HepG2 (cell line): ENCODE measurements around the gene OBSL1. TPM values are rescaled to one million over a fixed set of nuclear protein-coding genes. Genes with fewer than 3 reads are reported as not detected.

ENCODE experiments used
- AGO1 ChIP-seq: fragments of 200-400 bp; formaldehyde crosslinking; IDR thresholded peaks from 2 replicates; pipeline ENCODE4 v1.6.1; 2017; ENCODE audit warnings: mild to moderate bottlenecking, low read depth, low read length, moderate library complexity; ENCODE audit not compliant: poor library complexity, severe bottlenecking
- BRD4 ChIP-seq: sonication (generic); formaldehyde crosslinking; IDR thresholded peaks from 2 replicates; pipeline ENCODE4 v1.4.0; 2020; ENCODE audit warnings: missing genetic modification reagents
- KDM3A ChIP-seq: IDR thresholded peaks from 2 replicates; pipeline ENCODE4 v1.6.1; 2018; ENCODE audit warnings: low read depth, missing compliant biosample characterization
- MTA1 ChIP-seq: sonication (generic); formaldehyde crosslinking; IDR thresholded peaks from 2 replicates; pipeline ENCODE4 v1.4.0; 2020; ENCODE audit warnings: missing genetic modification reagents, mild to moderate bottlenecking, borderline replicate concordance
- RFXAP ChIP-seq: sonication (generic); formaldehyde crosslinking; IDR thresholded peaks from 2 replicates; pipeline ENCODE4 v1.4.0; 2020; ENCODE audit warnings: missing genetic modification reagents, borderline replicate concordance
- SMC3 ChIP-seq: IDR thresholded peaks from 2 replicates; pipeline ENCODE4 v1.6.1; 2011; ENCODE audit warnings: low read length, improper control_type of control experiment
- TMF1 ChIP-seq: sonication (generic); formaldehyde crosslinking; IDR thresholded peaks from 2 replicates; pipeline ENCODE4 v1.8.1; 2022; ENCODE audit warnings: low read depth, missing genetic modification reagents
- YEATS4 ChIP-seq: sonication (generic); formaldehyde crosslinking; IDR thresholded peaks from 2 replicates; pipeline ENCODE4 v1.4.0; 2020; ENCODE audit warnings: missing genetic modification reagents, borderline replicate concordance
- ZNF205 ChIP-seq: IDR thresholded peaks from 2 replicates; pipeline ENCODE4 v1.6.1; 2018; ENCODE audit warnings: missing biosample characterization, missing genetic modification reagents
- ZNF333 ChIP-seq: sonication (generic); formaldehyde crosslinking; IDR thresholded peaks from 2 replicates; pipeline ENCODE4 v1.4.0; 2020; ENCODE audit warnings: mild to moderate bottlenecking, missing genetic modification reagents, borderline replicate concordance
- ZNF407 ChIP-seq: sonication (generic); formaldehyde crosslinking; IDR thresholded peaks from one replicate; pipeline ENCODE4 v1.5.1; 2020; ENCODE audit warnings: mild to moderate bottlenecking, missing genetic modification reagents; ENCODE audit errors: not compliant biosample characterization
- ZNF446 ChIP-seq: sonication (generic); formaldehyde crosslinking; IDR thresholded peaks from 2 replicates; pipeline ENCODE4 v1.5.0; 2020; ENCODE audit warnings: mild to moderate bottlenecking, missing genetic modification reagents
- ZNF460 ChIP-seq: sonication (generic); formaldehyde crosslinking; IDR thresholded peaks from 2 replicates; pipeline ENCODE4 v1.5.1; 2020; ENCODE audit warnings: missing genetic modification reagents, mild to moderate bottlenecking, borderline replicate concordance
- ZNF614 ChIP-seq: IDR thresholded peaks from 2 replicates; pipeline ENCODE4 v1.6.1; 2018; ENCODE audit warnings: missing biosample characterization, missing genetic modification reagents, inconsistent platforms, borderline replicate concordance
- ZNF704 ChIP-seq: sonication (generic); formaldehyde crosslinking; IDR thresholded peaks from 2 replicates; pipeline ENCODE4 v1.8.1; 2023; ENCODE audit warnings: mild to moderate bottlenecking, inconsistent platforms, moderate library complexity, missing genetic modification reagents, borderline replicate concordance
- ZNF883 ChIP-seq: sonication (generic); formaldehyde crosslinking; IDR thresholded peaks from 2 replicates; pipeline ENCODE4 v1.5.1; 2020; ENCODE audit warnings: mild to moderate bottlenecking, missing genetic modification reagents; ENCODE audit errors: not compliant biosample characterization
- polyA plus RNA-seq, 8 experiments: library from polyadenylated mRNA; depleted of rRNA in 3 of 8; stranded (reverse) in 7 of 8; unstranded in 1 of 8; fragments of >200 nt; fragmentation: Illumina TruSeq in 4 of 8; extraction: Trizol in 4 of 8; gene quantifications; 2 replicates each; pipeline versions ENCODE4 v1.2.1 to v1.2.3, GENCODE V29; 2011 to 2016; ENCODE audit warnings: low read depth in 4 of 8, missing spikeins in 1 of 8, mixed read lengths in 1 of 8; ENCODE audit not compliant: insufficient read depth in 1 of 8
- total RNA-seq, 5 experiments: library from RNA; depleted of rRNA; stranded (reverse); fragments of >200 nt; fragmentation: Illumina TruSeq; extraction: Trizol; gene quantifications; 2 replicates each; pipeline ENCODE4 v1.2.3, GENCODE V29; 2016; ENCODE audit warnings: low read depth in 1 of 5

Gene OBSL1
- total and polyA plus RNA-seq, 2 of the 13 experiments (the other 11 are each of a cell fraction or from before 2014, with no cell fraction given), result 86.7 to 218 TPM

- TF ChIP-seq SMC3, result no peak
- TF ChIP-seq ZNF407 (CRISPR knock-in tag), result peak; percentile 33
- TF ChIP-seq ZNF614 (CRISPR knock-in tag), result no peak
- TF ChIP-seq BRD4 (CRISPR knock-in tag), result peak; percentile 18; the same call in 1 of the 2 replicates
- peak; percentile 16; the same call in 1 of the 2 replicates for TF ChIP-seq ZNF333
- 0 out of 2 replicates have a peak, but pooled peaks have one; percentile 21 for TF ChIP-seq KDM3A
- peak; percentile 55; the same call in 1 of the 2 replicates for TF ChIP-seq YEATS4
- TF ChIP-seq RFXAP (CRISPR knock-in tag), result no peak
- 0 out of 2 replicates have a peak, but pooled peaks have one; percentile 12 for TF ChIP-seq ZNF446 (CRISPR knock-in tag)
- no peak; the same call in 1 of the 2 replicates for TF ChIP-seq TMF1 (CRISPR knock-in tag)
- no peak for TF ChIP-seq ZNF460 (CRISPR knock-in tag)
- TF ChIP-seq ZNF883 (CRISPR knock-in tag), result peak; percentile 35
- peak; percentile 27 for TF ChIP-seq AGO1
- TF ChIP-seq ZNF205 (CRISPR knock-in tag), result 0 out of 2 replicates have a peak, but pooled peaks have one; percentile 18
- peak; percentile 36; the same call in 1 of the 2 replicates for TF ChIP-seq MTA1
- TF ChIP-seq ZNF704 (CRISPR knock-in tag), result no peak
These were observed 980 bp downstream of the OBSL1 start (continued) for GRCh38 chr2:219570194-219570923.
